Keratinocyte (primary cell): ENCODE data around the gene LRRIQ3.

Experiments used
- CTCF ChIP-seq, 3 experiments: IDR thresholded peaks in 1 of 3; conservative IDR thresholded peaks in 1 of 3; optimal IDR thresholded peaks in 1 of 3; 2 replicates in 2 of 3; 3 replicates in 1 of 3; pipeline versions ENCODE3 to v1.5.1; 2011; ENCODE audit warnings: low read length in 3 of 3, mild to moderate bottlenecking in 3 of 3, moderate library complexity in 2 of 3, control low read depth in 1 of 3, inconsistent platforms in 1 of 3; ENCODE audit not compliant: insufficient read depth in 2 of 3; ENCODE audit errors: extremely low read depth in 1 of 3
- EZH2 ChIP-seq: IDR thresholded peaks from one replicate; pipeline ENCODE4 v1.6.1; 2012; ENCODE audit warnings: inconsistent platforms, mild to moderate bottlenecking, low read length, moderate library complexity

- TF ChIP-seq EZH2: no peak
- TF ChIP-seq CTCF (optimal IDR thresholded peaks at IDR 0.05 in 1 of 3, IDR thresholded peaks at IDR 0.05 in 1 of 3, conservative IDR thresholded peaks at IDR 0.05 in 1 of 3; ENCODE audit: extremely low read depth in 1 of 3, insufficient read depth in 2 of 3, low read length in 3 of 3): no peak
These were observed 187.8 kb downstream of the LRRIQ3 start for GRCh38 chr1:74010206-74010605.
